GM23338 (cell line): ENCODE results near the gene C1orf216.

Source experiments
- CTCF ChIP-seq, 2 experiments: fragments of 200-600 bp in 1 of 2; sonication (generic) in 1 of 2; conservative IDR thresholded peaks; 2 replicates each; pipeline versions ENCODE4 v1.5.1 to v1.6.1; 2016 to 2017; ENCODE audit warnings: antibody characterized with exemption in 2 of 2, low read depth in 2 of 2, mild to moderate bottlenecking in 2 of 2, moderate library complexity in 1 of 2
- ETS1 ChIP-seq: IDR thresholded peaks from 2 replicates; pipeline ENCODE4 v1.6.1; 2016; ENCODE audit warnings: antibody characterized with exemption
- EZH2 ChIP-seq: fragments of 200-600 bp; sonication (generic); IDR thresholded peaks from one replicate; pipeline ENCODE4 v1.8.0; 2017; ENCODE audit warnings: antibody characterized with exemption, mild to moderate bottlenecking, low read depth; ENCODE audit not compliant: unreplicated experiment
- EZH2phosphoT487 ChIP-seq: fragments of 200-600 bp; sonication (generic); IDR thresholded peaks from one replicate; pipeline ENCODE4 v1.8.1; 2018; ENCODE audit warnings: antibody characterized with exemption; ENCODE audit not compliant: unreplicated experiment
- JUNB ChIP-seq: IDR thresholded peaks from one replicate; pipeline ENCODE4 v1.6.1; 2016; ENCODE audit warnings: antibody characterized with exemption; ENCODE audit not compliant: unreplicated experiment
- NANOG ChIP-seq: IDR thresholded peaks from 2 replicates; pipeline ENCODE4 v1.6.1; 2016; ENCODE audit warnings: antibody characterized with exemption, borderline replicate concordance
- POLR2AphosphoS5 ChIP-seq: IDR thresholded peaks from 2 replicates; pipeline ENCODE4 v1.6.1; 2016; ENCODE audit warnings: antibody characterized with exemption, low read depth
- REST ChIP-seq: IDR thresholded peaks from one replicate; pipeline ENCODE4 v1.6.1; 2018; ENCODE audit warnings: antibody characterized with exemption; ENCODE audit not compliant: unreplicated experiment

- TF ChIP-seq POLR2AphosphoS5 (no peak), REST (no peak), ETS1 (no peak), CTCF (conservative IDR thresholded peaks at IDR 0.05; ENCODE audit: low read depth in 2 of 2) (no peak), EZH2 (no peak), EZH2phosphoT487 (no peak), NANOG (no peak), JUNB (no peak)
Observed at GRCh38 chr1:35748326-35748725, 29.6 kb upstream of the C1orf216 start.
